Motor neuron (in vitro differentiated cells): ENCODE results near the gene MEOX1. TPM values are rescaled to one million over a fixed set of nuclear protein-coding genes. Genes with fewer than 3 reads are reported as not detected.

ENCODE experiments used
- ATAC-seq, 8 experiments: fragments of 200-7000 bp; cut with Tn5 transposase; replicated peaks in 6 of 8; 2 replicates each; pipeline ENCODE4 v1.8.0; 2021; ENCODE audit warnings: mild to moderate bottlenecking in 8 of 8, moderate library complexity in 8 of 8
- H3K27ac ChIP-seq, 2 donors: fragments of 250-450 bp; sonication (Bioruptor Pico); 2 replicates each; pipeline ENCODE4 v1.9.0; 2021; ENCODE audit warnings: antibody characterized with exemption in 2 of 2, mild to moderate bottlenecking in 2 of 2, moderate library complexity in 1 of 2
- H3K4me1 ChIP-seq, 2 donors: fragments of 250-450 bp; sonication (Bioruptor Pico); replicated peaks in 1 of 2; 2 replicates each; pipeline ENCODE4 v1.6.1; 2021; ENCODE audit warnings: antibody characterized with exemption in 2 of 2, mild to moderate bottlenecking in 2 of 2, moderate library complexity in 1 of 2
- H3K4me3 ChIP-seq, 5 donors: fragments of 250-450 bp; sonication (Bioruptor Pico); 2 replicates each; pipeline ENCODE4 v1.9.0; 2021; ENCODE audit warnings: antibody characterized with exemption in 5 of 5, mild to moderate bottlenecking in 5 of 5, moderate library complexity in 4 of 5
- WGBS, 10 experiments: fragments of 450-650 bp; shearing (Covaris generic); methylation state at CpG; one replicate each; pipeline ENCODE4 v1.0.0; 2022; 5-methylcytosine and 5-hydroxymethylcytosine counted together
- in situ Hi-C, 9 experiments: fragments of 400-800 bp; cut with MboI; loops; one replicate each; pipeline ENCODE4 v1.15.0; 2021; ENCODE audit warnings: low sequenced_read_pairs in 9 of 9, low pct_unique_long_range_greater_than_20kb in 2 of 9; ENCODE audit not compliant: unreplicated experiment in 9 of 9
- total RNA-seq, 8 experiments: library from RNA; unstranded; fragments of 300-600 nt; gene quantifications; 2 replicates each; pipeline versions ENCODE4 v1.2.3 to v1.2.4, GENCODE V29; 2022

Gene MEOX1
- total RNA-seq, 8 experiments from 2014 or later: 0.05 to 0.56 (median 0.36) TPM; not detected in 1

GRCh38 chr17:43676471-43676870, 14.7 kb upstream of the MEOX1 start:
- Histone ChIP-seq H3K4me3 (no peak overlapping the region), H3K4me1 (peaks cover 59 to 71% of the 10 kb centered on the region in 2 donors), H3K27ac (no peak overlapping the region)
- peak in 2 of 8 experiments; percentile 61 to 66 for ATAC-seq
- in situ Hi-C loops: no loop called here
- WGBS, 10 experiments: 17 to 100% (median 53%) methylated on average over 1 to 2 of the region's 3 CpGs; no CpG with 5 or more reads in 4 of the 10 experiments

DNA sequence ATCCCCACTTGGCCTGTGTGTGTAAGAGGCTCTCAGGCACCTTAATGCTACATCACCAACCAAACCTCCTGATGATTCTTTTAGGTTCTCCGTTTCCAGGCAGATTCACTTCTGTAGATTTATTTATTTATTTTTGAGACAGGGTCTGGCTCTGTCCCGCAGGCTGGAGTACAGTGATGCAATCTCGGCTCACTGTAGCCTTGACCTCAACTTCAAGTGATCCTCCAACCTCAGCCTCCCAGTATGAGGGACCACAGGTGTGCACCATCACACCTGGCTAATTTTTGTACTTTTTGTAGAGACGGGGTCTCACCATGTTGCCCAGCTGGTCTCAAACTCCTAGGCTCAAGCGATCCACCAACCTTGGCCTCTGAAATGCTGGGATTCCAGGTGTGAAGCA, 12.7 kb upstream of the MEOX1 start:
- Histone ChIP-seq H3K27ac (no peak overlapping the region), H3K4me3 (no peak overlapping the region), H3K4me1 (peaks cover 70 to 72% of the 10 kb centered on the region in 2 donors)
- in situ Hi-C loops: loop anchor here in 2 of 9 experiments (5.0 kb wide), 1 partner anchor 92 kb away; no protein-coding TSS in a partner anchor
- ATAC-seq: no peak
- 50 to 100% (median 77%) methylated on average over 1 to 4 of the region's 5 CpGs; no CpG with 5 or more reads in 4 of the 10 experiments for WGBS, 10 experiments

- in situ Hi-C loops: loop anchor here in 2 of 9 experiments (5.0 kb wide), 1 partner anchor 91 kb away; no protein-coding TSS in a partner anchor
- peak in 6 of 8 experiments; percentile 19 to 75 (median 40) for ATAC-seq
- no peak overlapping the region for H3K4me3 ChIP-seq
- 20 to 95% (median 50%) methylated on average over 2 to 12 of the region's 14 CpGs; no CpG with 5 or more reads in 1 of the 10 experiments for WGBS, 10 experiments
- H3K4me1 ChIP-seq: peaks cover 63 to 65% of the 10 kb centered on the region in 2 donors
- no peak overlapping the region for H3K27ac ChIP-seq
Observed at GRCh38 chr17:43673516-43674323, 12.0 kb upstream of the MEOX1 start.

- in situ Hi-C loops: loop anchor here in 2 of 9 experiments (5.0 kb wide), 1 partner anchor 90 kb away; no protein-coding TSS in a partner anchor
- H3K27ac ChIP-seq: no peak overlapping the region
- H3K4me1 ChIP-seq: peaks cover 47% of the 10 kb centered on the region in 2 donors
- 33 to 78% (median 64%) methylated on average over 1 to 3 of the region's 3 CpGs; no CpG with 5 or more reads in 5 of the 10 experiments for WGBS, 10 experiments
- no peak for ATAC-seq
- H3K4me3 ChIP-seq: no peak overlapping the region
Observed at GRCh38 chr17:43671755-43672519, 10.2 kb upstream of the MEOX1 start.

DNA sequence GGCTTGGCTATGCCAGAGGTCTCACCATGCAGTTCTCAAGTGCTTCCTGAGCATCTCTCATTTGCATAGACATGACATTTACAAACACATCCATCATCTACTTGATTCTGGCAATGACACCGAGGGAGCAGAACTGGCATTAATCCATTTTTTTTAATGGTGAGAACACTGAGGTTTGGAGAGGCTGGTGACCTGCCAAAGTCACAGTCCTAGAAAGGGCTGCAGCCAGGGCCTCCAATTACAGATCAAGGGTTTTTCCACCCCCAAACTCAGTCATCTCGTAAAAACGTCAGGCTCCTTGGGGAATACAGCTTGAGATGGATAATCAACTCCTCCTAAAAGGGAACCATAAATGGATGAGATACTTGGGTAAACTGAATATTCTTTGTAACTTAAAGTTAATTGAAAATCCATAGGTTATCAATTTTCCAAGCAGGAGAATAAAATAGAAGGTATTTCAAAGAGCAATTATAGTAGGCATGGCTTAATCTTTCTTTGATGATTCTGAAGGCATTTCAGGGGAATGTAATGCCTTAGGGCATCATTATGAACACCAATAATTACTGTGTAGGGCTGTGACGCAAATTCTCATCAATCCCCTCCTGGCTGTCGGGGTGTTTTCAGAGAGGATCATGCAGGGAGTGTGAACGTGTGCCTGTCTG, 9.4 kb upstream of the MEOX1 start:
- H3K27ac ChIP-seq: no peak overlapping the region
- in situ Hi-C loops: loop anchor here in 2 of 9 experiments (5.0 kb wide), 1 partner anchor 89 kb away; no protein-coding TSS in a partner anchor
- no peak overlapping the region for H3K4me3 ChIP-seq
- peak in 3 of 8 experiments; percentile 15 to 51 (median 37) for ATAC-seq
- H3K4me1 ChIP-seq: peaks cover 39% of the 10 kb centered on the region in 2 donors
- WGBS, 10 experiments: 0 to 82% (median 26%) methylated on average over 1 to 5 of the region's 6 CpGs; no CpG with 5 or more reads in 2 of the 10 experiments

DNA sequence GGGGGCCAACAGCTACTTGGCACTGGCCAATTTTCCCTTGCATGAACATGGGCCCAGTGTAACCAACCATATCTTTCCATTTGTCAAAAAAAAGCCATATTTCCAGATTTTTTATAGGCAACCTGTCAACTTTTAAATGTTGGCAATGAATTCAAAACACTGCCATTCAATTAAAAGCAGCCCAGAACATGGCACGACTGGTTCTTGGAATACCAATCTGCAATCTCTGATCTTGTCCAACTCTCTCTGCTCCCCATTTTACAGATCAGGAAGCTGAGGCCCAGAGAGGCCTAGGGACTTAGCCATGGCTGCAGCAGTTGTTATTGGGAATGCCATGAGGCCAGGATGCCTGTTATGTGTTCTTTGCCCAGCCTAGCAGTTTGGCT, 8.9 kb upstream of the MEOX1 start:
- no peak for ATAC-seq
- Histone ChIP-seq H3K4me3 (no peak overlapping the region), H3K27ac (no peak overlapping the region), H3K4me1 (peaks cover 35 to 39% of the 10 kb centered on the region in 2 donors)
- 86 to 100% methylated on average over 1 of the region's 1 CpG; no CpG with 5 or more reads in 8 of the 10 experiments for WGBS, 10 experiments
- in situ Hi-C loops: loop anchor here in 2 of 9 experiments (5.0 kb wide), 1 partner anchor 88 kb away; no protein-coding TSS in a partner anchor

DNA sequence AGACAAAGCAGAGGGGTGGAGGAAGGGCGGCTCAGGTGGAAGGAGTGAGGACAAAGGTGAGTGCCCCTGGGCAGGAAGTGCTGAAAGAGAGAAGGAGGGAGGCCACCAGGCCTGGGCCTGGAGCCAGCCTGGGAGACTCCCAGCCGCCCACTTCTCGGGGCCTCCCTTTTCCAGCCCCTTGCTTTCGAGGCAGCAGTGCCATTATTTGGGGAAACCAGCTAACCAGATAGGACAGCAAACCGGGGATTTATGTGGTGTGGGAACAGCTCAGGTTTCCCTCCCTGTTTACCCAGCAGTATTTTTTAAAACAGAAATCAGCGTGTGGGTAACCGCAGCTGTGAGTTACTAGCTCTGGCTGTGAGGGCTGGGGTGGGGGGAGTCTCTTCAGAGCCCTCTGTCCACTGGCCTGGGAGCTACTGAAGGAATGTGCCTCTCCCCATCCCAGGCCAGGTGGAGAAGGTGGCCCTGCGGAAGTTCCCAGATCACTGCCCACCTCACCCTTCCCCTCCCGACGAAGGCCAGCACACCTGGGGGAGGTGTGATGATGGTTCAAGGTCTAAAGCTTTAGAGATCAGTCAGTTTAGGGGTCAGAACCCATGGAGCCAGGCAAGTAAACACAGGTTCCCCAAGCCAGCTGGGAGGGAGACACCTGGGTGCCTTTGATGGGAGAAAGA, 8.4 kb upstream of the MEOX1 start:
- in situ Hi-C loops: loop anchor here in 2 of 9 experiments (5.0 kb wide), 1 partner anchor 88 kb away; no protein-coding TSS in a partner anchor
- peaks cover 35 to 39% of the 10 kb centered on the region in 2 donors for H3K4me1 ChIP-seq
- H3K27ac ChIP-seq: no peak overlapping the region

GRCh38 chr17:43667947-43668348, 6.2 kb upstream of the MEOX1 start:
- WGBS, 10 experiments: 20 to 100% (median 60%) methylated on average over 1 of the region's 3 CpGs; no CpG with 5 or more reads in 6 of the 10 experiments
- in situ Hi-C loops: no loop called here
- H3K27ac ChIP-seq: no peak overlapping the region
- H3K4me3 ChIP-seq: no peak overlapping the region
- no peak for ATAC-seq
- H3K4me1 ChIP-seq: peaks cover 35 to 42% of the 10 kb centered on the region in 2 donors

More for the DNA sequence above, 8.4 kb upstream of the MEOX1 start:
- WGBS, 10 experiments: 42 to 82% (median 60%) methylated on average over 2 to 6 of the region's 10 CpGs; no CpG with 5 or more reads in 4 of the 10 experiments
- ATAC-seq: peak in 1 of 8 experiments; percentile 14
- no peak overlapping the region for H3K4me3 ChIP-seq

DNA sequence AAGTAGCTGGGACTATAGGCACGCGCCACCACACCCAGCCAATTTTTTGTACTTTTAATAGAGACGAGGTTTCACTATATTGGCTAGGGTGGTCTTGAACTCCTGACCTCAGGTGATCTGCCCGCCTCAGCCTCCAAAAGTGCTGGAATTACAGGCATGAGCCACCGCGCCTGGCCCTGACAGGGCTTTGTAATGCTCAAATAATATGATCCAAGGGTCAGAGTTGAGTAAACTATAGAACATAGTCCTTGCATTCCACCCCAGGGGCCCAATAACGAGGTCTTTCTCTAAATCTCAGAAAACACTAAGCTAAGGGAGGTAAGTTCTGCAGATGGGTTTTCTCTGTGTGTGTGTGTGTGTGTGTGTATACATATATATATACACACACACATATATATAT, 5.8 kb upstream of the MEOX1 start:
- no peak overlapping the region for H3K27ac ChIP-seq
- H3K4me1 ChIP-seq: peaks cover 37 to 47% of the 10 kb centered on the region in 2 donors
- WGBS, 10 experiments: 48 to 100% (median 82%) methylated on average over 1 to 7 of the region's 7 CpGs; no CpG with 5 or more reads in 4 of the 10 experiments
- no peak overlapping the region for H3K4me3 ChIP-seq
- in situ Hi-C loops: no loop called here
- no peak for ATAC-seq

DNA sequence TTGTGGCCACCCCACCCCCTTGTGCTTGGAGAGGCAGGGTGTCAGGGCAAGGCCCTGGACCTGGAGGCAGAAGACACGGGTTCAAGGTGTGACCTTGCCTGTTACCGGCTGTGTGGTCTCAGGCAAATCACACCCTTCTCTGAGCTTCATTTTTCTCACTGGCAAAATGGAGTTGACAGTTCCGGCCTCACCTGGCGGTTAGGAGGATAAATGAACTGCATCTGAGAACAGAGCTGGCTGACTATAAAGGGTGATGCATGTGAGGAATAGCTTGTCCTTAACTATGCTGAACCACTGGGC, 4.2 kb upstream of the MEOX1 start:
- Histone ChIP-seq H3K4me3 (no peak overlapping the region), H3K4me1 (peaks cover 33 to 44% of the 10 kb centered on the region in 2 donors), H3K27ac (peak overlapping the region in 1 of 2 donors; percentile 31)
- ATAC-seq: peak in 1 of 8 experiments; percentile 5
- in situ Hi-C loops: no loop called here
- 58 to 100% (median 73%) methylated on average over 1 to 4 of the region's 4 CpGs; no CpG with 5 or more reads in 5 of the 10 experiments for WGBS, 10 experiments

DNA sequence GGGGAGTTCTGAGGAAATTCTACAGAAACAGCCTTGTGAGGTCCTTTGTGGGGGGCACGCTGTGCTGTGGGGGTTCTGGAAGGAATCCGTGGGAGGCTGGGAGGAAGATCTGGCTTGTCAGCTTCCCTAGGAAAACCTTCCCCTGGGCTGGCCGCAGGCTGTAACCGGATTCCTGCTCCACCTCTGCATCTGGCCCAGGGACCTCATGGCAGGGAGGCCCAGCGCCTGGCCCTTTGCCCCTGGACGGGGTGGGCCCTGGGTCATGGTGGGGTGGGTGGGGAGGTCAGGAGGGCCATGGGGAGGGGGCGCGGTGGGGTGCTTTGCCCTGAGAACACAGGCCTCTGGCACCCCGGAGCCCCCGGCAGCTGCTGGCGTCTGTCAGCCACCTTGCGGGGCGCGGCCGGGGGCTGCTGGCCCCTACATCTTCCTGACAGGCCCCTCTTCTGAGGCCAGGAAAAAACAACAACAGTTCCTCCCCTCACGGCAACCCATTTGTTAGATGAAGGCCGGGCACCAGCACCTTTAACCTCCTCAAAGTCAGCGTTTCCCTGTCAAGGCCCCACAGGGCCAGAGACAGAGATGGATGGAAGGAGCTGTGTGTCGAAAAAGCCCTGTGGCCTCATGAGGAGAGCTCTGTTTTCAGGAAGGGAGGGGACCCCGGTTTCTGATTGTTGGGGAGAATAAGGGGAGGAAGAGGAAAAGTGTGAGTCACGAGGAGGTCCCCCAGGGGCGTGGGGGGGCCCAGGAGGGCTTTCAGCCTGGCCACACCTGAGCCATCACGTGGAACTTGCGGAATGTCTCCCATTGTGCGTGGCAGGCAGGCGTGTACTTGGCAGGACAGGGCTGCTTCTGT, 3.6 kb upstream of the MEOX1 start:
- peak overlapping the region in 1 of 2 donors; percentile 60 for H3K27ac ChIP-seq
- ATAC-seq: peak in 6 of 8 experiments; percentile 24 to 85 (median 69)

More for the DNA sequence above, 3.6 kb upstream of the MEOX1 start:
- WGBS, 10 experiments: 0 to 100% (median 23%) methylated on average over 1 to 4 of the region's 26 CpGs; no CpG with 5 or more reads in 3 of the 10 experiments
- Histone ChIP-seq H3K4me1 (peaks cover 31 to 40% of the 10 kb centered on the region in 2 donors), H3K4me3 (no peak overlapping the region)
- in situ Hi-C loops: no loop called here
